ENCODE results near the gene EEF1A1.

EEF1A1 gene

GRCh38 chr6:73476723-73477122, 44.1 kb downstream of the EEF1A1 start:
- Histone ChIP-seq H3K9ac (ENCODE audit: low read length) (no peak overlapping the region), H3K27ac (ENCODE audit: low read length) (no peak overlapping the region), H3K4me1 (ENCODE audit: low read length) (peaks cover 11% of the 10 kb centered on the region), H3K9me3 (ENCODE audit: insufficient read depth, low read length) (no peaks in the 10 kb centered on the region), H3K4me3 (ENCODE audit: low read length) (no peak overlapping the region), H3K4me2 (ENCODE audit: low read length) (no peak overlapping the region), H4K20me1 (ENCODE audit: insufficient read depth, low read length) (no peaks in the 10 kb centered on the region), H3K79me2 (ENCODE audit: low read length) (peaks cover 7% of the 10 kb centered on the region; the same call in 1 of the 2 replicates), H2AFZ (ENCODE audit: low read depth, low read length) (no peak overlapping the region), H3K27me3 (ENCODE audit: low read depth, low read length) (no peaks in the 10 kb centered on the region), H3K36me3 (replicated peaks; ENCODE audit: low read depth, low read length) (peaks cover 45% of the 10 kb centered on the region)
- TF ChIP-seq CTCF (IDR thresholded peaks at IDR 0.05; ENCODE audit: low read depth, low read length) (no peak), EZH2phosphoT487 (IDR thresholded peaks at IDR 0.05; ENCODE audit: low read depth) (no peak)

GRCh38 chr6:73471686-73472290, 49.0 kb downstream of the EEF1A1 start:
- Histone ChIP-seq H3K27ac (ENCODE audit: low read length) (peak overlapping the region; percentile 93), H3K4me1 (ENCODE audit: low read length) (peaks cover 25% of the 10 kb centered on the region), H2AFZ (ENCODE audit: low read depth, low read length) (no peak overlapping the region), H3K27me3 (ENCODE audit: low read depth, low read length) (no peaks in the 10 kb centered on the region), H3K79me2 (ENCODE audit: low read length) (peaks cover 7% of the 10 kb centered on the region; the same call in 1 of the 2 replicates), H4K20me1 (ENCODE audit: insufficient read depth, low read length) (no peaks in the 10 kb centered on the region), H3K4me3 (ENCODE audit: low read length) (peak overlapping the region; percentile 48), H3K9ac (ENCODE audit: low read length) (peak overlapping the region; percentile 34), H3K36me3 (replicated peaks; ENCODE audit: low read depth, low read length) (peaks cover 33% of the 10 kb centered on the region), H3K9me3 (ENCODE audit: insufficient read depth, low read length) (no peaks in the 10 kb centered on the region), H3K4me2 (ENCODE audit: low read length) (peak overlapping the region; percentile 75)
- TF ChIP-seq CTCF (IDR thresholded peaks at IDR 0.05; ENCODE audit: low read depth, low read length) (no peak), EZH2phosphoT487 (IDR thresholded peaks at IDR 0.05; ENCODE audit: low read depth) (no peak)

Data from OCI-LY3 (cell line).